Stimulated activated CD8-positive, alpha-beta memory T cell treated with anti-CD3 and anti-CD28 coated beads, Interleukin-15, amount 100 ng/mL, for 48 hours (primary cell): Measurements from ENCODE around the gene MOB3B.
"Not testable (repeated sequence)": the region's sequence is repeated elsewhere in the genome, so short reads cannot be mapped to it uniquely, and the experiment has no call there.

ENCODE experiments used
- DNase-seq, 2 donors: peaks; one replicate each; pipeline ENCODE4 v3.0.0-alpha.2; 2020; ENCODE audit warnings: low read depth in 2 of 2

The MOB3B gene

GRCh38 chr9:27475057-27475595 is 54.5 kb downstream of the MOB3B start:
- no peak for DNase-seq

- DNase-seq: no peak
Observed at GRCh38 chr9:27474305-27474704, 55.3 kb downstream of the MOB3B start.

GRCh38 chr9:27473111-27473529 is 56.5 kb downstream of the MOB3B start:
- DNase-seq: no peak

- DNase-seq: no peak
Observed at GRCh38 chr9:27472195-27472594, 57.4 kb downstream of the MOB3B start.

- no peak for DNase-seq
Observed at GRCh38 chr9:27471789-27472188, 57.8 kb downstream of the MOB3B start.

- no peak for DNase-seq
Observed at GRCh38 chr9:27471366-27471765, 58.2 kb downstream of the MOB3B start.

GRCh38 chr9:27470291-27470856 is 59.2 kb downstream of the MOB3B start:
- DNase-seq: no peak

GRCh38 chr9:27469550-27469949 is 60.1 kb downstream of the MOB3B start:
- DNase-seq: no peak

- no peak for DNase-seq
Observed at GRCh38 chr9:27468462-27469110, 61.0 kb downstream of the MOB3B start.

- DNase-seq: no peak
Observed at GRCh38 chr9:27468000-27468399, 61.6 kb downstream of the MOB3B start.

GRCh38 chr9:27467486-27467885 is 62.1 kb downstream of the MOB3B start:
- no peak for DNase-seq

- not testable (repeated sequence) for DNase-seq
Observed at GRCh38 chr9:27466516-27466915, 63.1 kb downstream of the MOB3B start.

GRCh38 chr9:27464950-27465349 is 64.7 kb downstream of the MOB3B start:
- DNase-seq: not testable (repeated sequence)

GRCh38 chr9:27462846-27463245 is 66.8 kb downstream of the MOB3B start:
- no peak for DNase-seq

GRCh38 chr9:27462434-27462833 is 67.2 kb downstream of the MOB3B start:
- DNase-seq: no peak

GRCh38 chr9:27460226-27461023 is 69.2 kb downstream of the MOB3B start:
- DNase-seq: no peak

- no peak for DNase-seq
Observed at GRCh38 chr9:27457445-27457844, 72.2 kb downstream of the MOB3B start.

- DNase-seq: no peak
Observed at GRCh38 chr9:27453860-27454553, 75.6 kb downstream of the MOB3B start.

- no peak for DNase-seq
Observed at GRCh38 chr9:27451207-27451797, 78.3 kb downstream of the MOB3B start.

GRCh38 chr9:27450752-27451151 is 78.9 kb downstream of the MOB3B start:
- DNase-seq: no peak

- not testable (repeated sequence) for DNase-seq
Observed at GRCh38 chr9:27448356-27448755, 81.3 kb downstream of the MOB3B start.
